K562 (cell line): ENCODE data around the gene SFMBT2. TPM values are rescaled to one million over a fixed set of nuclear protein-coding genes. Genes with fewer than 3 reads are reported as not detected.

Source experiments
- CBX2 ChIP-seq: fragments of 200-600 bp; sonication (generic); IDR thresholded peaks from one replicate; pipeline ENCODE4 v1.6.1; 2012; ENCODE audit warnings: mild to moderate bottlenecking, low read length, inconsistent platforms; ENCODE audit not compliant: insufficient read depth, poor library complexity, severe bottlenecking
- EP400 ChIP-seq: fragments of 450-650 bp; IDR thresholded peaks from 2 replicates; pipeline ENCODE4 v1.6.1; 2017; ENCODE audit warnings: antibody characterized with exemption, mild to moderate bottlenecking, moderate library complexity
- HMGN3 ChIP-seq: IDR thresholded peaks from 2 replicates; pipeline ENCODE4 v1.6.1; 2011; ENCODE audit warnings: borderline replicate concordance, low read depth, mild to moderate bottlenecking, mixed read lengths, low read length; ENCODE audit not compliant: insufficient read length; ENCODE audit errors: extremely low read depth
- MAX ChIP-seq: sonication (generic); formaldehyde crosslinking; IDR thresholded peaks from 2 replicates; pipeline ENCODE4 v1.9.0; 2022; ENCODE audit warnings: mild to moderate bottlenecking, missing genetic modification reagents
- MYC ChIP-seq, 2 experiments: fragments of 250-450 bp in 1 of 2; sonication (Bioruptor Pico) in 1 of 2; IDR thresholded peaks; 2 replicates each; pipeline versions ENCODE4 v1.5.1 to v1.6.1; 2012 to 2021; ENCODE audit warnings: low read depth in 2 of 2, borderline replicate concordance in 1 of 2, improper control_type of control experiment in 1 of 2, low read length in 1 of 2, mild to moderate bottlenecking in 1 of 2, moderate library complexity in 1 of 2
- NFATC3 ChIP-seq: fragments of 450-650 bp; IDR thresholded peaks from 2 replicates; pipeline ENCODE4 v1.6.1; 2017; ENCODE audit warnings: mild to moderate bottlenecking
- NFIX ChIP-seq: fragments of 250-450 bp; sonication (Bioruptor Pico); IDR thresholded peaks from 2 replicates; pipeline ENCODE4 v1.4.0; 2020; ENCODE audit warnings: low read depth, mild to moderate bottlenecking, moderate library complexity
- RFX1 ChIP-seq: fragments of 450-650 bp; IDR thresholded peaks from 2 replicates; pipeline ENCODE4 v1.6.1; 2016; ENCODE audit warnings: mild to moderate bottlenecking, moderate library complexity
- SNIP1 ChIP-seq: fragments of 450-650 bp; IDR thresholded peaks from 2 replicates; pipeline ENCODE4 v1.7.1; 2017; ENCODE audit warnings: low read depth, mild to moderate bottlenecking
- THRA ChIP-seq: fragments of 450-650 bp; IDR thresholded peaks from 2 replicates; pipeline ENCODE4 v1.6.1; 2017; ENCODE audit warnings: mild to moderate bottlenecking, moderate library complexity
- TRIM24 ChIP-seq, 2 experiments: fragments of 450-650 bp; IDR thresholded peaks; 2 replicates each; pipeline ENCODE4 v1.6.1; 2016
- XRCC5 ChIP-seq: fragments of 200-400 bp; formaldehyde crosslinking; IDR thresholded peaks from 2 replicates; pipeline ENCODE4 v1.6.1; 2017; ENCODE audit warnings: low read depth, mild to moderate bottlenecking, low read length
- ZFPM2 ChIP-seq: fragments of 250-450 bp; sonication (Bioruptor Pico); IDR thresholded peaks from 2 replicates; pipeline ENCODE4 v1.5.1; 2022; ENCODE audit warnings: mild to moderate bottlenecking
- ZNF592 ChIP-seq: fragments of 450-650 bp; IDR thresholded peaks from 2 replicates; pipeline ENCODE4 v1.6.1; 2017; ENCODE audit warnings: antibody characterized with exemption, mild to moderate bottlenecking
- polyA plus RNA-seq, 8 experiments: library from polyadenylated mRNA; depleted of rRNA in 4 of 8; stranded (reverse) in 5 of 8; unstranded in 3 of 8; fragments of >200 nt; fragmentation: Nextera tagmentation in 2 of 8; fragmentation: Illumina TruSeq in 1 of 8; extraction: Ambion mirVana in 2 of 8; extraction: Trizol in 1 of 8; gene quantifications; 2 replicates each; pipeline versions ENCODE4 v1.2.1 to v1.2.3, GENCODE V29; 2011 to 2014; ENCODE audit warnings: inconsistent platforms in 1 of 8, missing spikeins in 1 of 8
- total RNA-seq, 7 experiments: library from RNA; depleted of rRNA in 6 of 7; stranded (reverse); fragments of >200 nt in 6 of 7; fragmentation: Illumina TruSeq in 2 of 7; extraction: Trizol in 2 of 7; gene quantifications; 2 replicates each; pipeline versions ENCODE4 v1.2.1 to v1.2.3, GENCODE V29; 2011 to 2021; ENCODE audit warnings: low replicate concordance in 1 of 7
- TF ChIP-seq, protein P1 (sequence below): fragments of 250-450 bp; sonication (Bioruptor Pico); IDR thresholded peaks from 2 replicates; pipeline ENCODE4 v1.4.0; 2020

Gene SFMBT2
- total and polyA plus RNA-seq, 9 of the 15 experiments (the other 6 are each of a cell fraction or from before 2014, with no cell fraction given) = 1.2 to 13.6 (median 7.6) TPM

GRCh38 chr10:7251696-7252465, 159.0 kb downstream of the SFMBT2 start (continued):
- peak; percentile 46; the same call in 1 of the 2 replicates for TF ChIP-seq MAX
- peak; percentile 56 for TF ChIP-seq EP400
- TF ChIP-seq MYC (IDR thresholded peaks at IDR 0.05; ENCODE audit: low read depth, low read length) = peak; percentile 35; the same call in 1 of the 2 replicates
- no peak for TF ChIP-seq MYC (CRISPR knock-in tag; IDR thresholded peaks at IDR 0.05; ENCODE audit: borderline replicate concordance, low read depth)
- TF ChIP-seq CBX2 = no peak
- no peak for TF ChIP-seq SNIP1
- TF ChIP-seq RFX1 = peak; percentile 62
- TF ChIP-seq XRCC5 = 0 out of 2 replicates have a peak, but pooled peaks have one; percentile 52
- TF ChIP-seq NFATC3 = peak; percentile 74; the same call in 1 of the 2 replicates
- TF ChIP-seq TRIM24 (IDR thresholded peaks at IDR 0.05) = peak; percentile 70 to 87
- peak; percentile 82 for TF ChIP-seq ZNF592
- TF ChIP-seq NFIX (CRISPR knock-in tag) = no peak
- no peak for TF ChIP-seq ZFPM2 (CRISPR knock-in tag)
- peak; percentile 84 for TF ChIP-seq THRA
- TF ChIP-seq, protein P1, sequence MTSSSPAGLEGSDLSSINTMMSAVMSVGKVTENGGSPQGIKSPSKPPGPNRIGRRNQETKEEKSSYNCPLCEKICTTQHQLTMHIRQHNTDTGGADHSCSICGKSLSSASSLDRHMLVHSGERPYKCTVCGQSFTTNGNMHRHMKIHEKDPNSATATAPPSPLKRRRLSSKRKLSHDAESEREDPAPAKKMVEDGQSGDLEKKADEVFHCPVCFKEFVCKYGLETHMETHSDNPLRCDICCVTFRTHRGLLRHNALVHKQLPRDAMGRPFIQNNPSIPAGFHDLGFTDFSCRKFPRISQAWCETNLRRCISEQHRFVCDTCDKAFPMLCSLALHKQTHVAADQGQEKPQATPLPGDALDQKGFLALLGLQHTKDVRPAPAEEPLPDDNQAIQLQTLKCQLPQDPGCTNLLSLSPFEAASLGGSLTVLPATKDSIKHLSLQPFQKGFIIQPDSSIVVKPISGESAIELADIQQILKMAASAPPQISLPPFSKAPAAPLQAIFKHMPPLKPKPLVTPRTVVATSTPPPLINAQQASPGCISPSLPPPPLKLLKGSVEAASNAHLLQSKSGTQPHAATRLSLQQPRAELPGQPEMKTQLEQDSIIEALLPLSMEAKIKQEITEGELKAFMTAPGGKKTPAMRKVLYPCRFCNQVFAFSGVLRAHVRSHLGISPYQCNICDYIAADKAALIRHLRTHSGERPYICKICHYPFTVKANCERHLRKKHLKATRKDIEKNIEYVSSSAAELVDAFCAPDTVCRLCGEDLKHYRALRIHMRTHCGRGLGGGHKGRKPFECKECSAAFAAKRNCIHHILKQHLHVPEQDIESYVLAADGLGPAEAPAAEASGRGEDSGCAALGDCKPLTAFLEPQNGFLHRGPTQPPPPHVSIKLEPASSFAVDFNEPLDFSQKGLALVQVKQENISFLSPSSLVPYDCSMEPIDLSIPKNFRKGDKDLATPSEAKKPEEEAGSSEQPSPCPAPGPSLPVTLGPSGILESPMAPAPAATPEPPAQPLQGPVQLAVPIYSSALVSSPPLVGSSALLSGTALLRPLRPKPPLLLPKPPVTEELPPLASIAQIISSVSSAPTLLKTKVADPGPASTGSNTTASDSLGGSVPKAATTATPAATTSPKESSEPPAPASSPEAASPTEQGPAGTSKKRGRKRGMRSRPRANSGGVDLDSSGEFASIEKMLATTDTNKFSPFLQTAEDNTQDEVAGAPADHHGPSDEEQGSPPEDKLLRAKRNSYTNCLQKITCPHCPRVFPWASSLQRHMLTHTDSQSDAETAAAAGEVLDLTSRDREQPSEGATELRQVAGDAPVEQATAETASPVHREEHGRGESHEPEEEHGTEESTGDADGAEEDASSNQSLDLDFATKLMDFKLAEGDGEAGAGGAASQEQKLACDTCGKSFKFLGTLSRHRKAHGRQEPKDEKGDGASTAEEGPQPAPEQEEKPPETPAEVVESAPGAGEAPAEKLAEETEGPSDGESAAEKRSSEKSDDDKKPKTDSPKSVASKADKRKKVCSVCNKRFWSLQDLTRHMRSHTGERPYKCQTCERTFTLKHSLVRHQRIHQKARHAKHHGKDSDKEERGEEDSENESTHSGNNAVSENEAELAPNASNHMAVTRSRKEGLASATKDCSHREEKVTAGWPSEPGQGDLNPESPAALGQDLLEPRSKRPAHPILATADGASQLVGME = 0 out of 2 replicates have a peak, but pooled peaks have one; percentile 34
- no peak for TF ChIP-seq HMGN3
